Heart left ventricle (tissue), 13 donors: ENCODE measurements around the gene MNAT1.

Experiments used
- CTCF ChIP-seq, 12 donors: fragments of 200-600 bp; sonication (generic) in 4 of 12; IDR thresholded peaks; one replicate each; pipeline versions ENCODE4 v1.5.0 to v1.8.0; 2018 to 2022; ENCODE audit warnings: antibody characterized with exemption in 12 of 12, mild to moderate bottlenecking in 5 of 12
- POLR2A ChIP-seq, 2 donors: fragments of 450-650 bp; IDR thresholded peaks; one replicate each; pipeline ENCODE4 v1.6.1; 2017; ENCODE audit warnings: antibody characterized with exemption in 2 of 2, mild to moderate bottlenecking in 2 of 2, moderate library complexity in 2 of 2
- donor health status: ischemic (EF 13 %, LVEDD 7.1; RV severe dilation, severe dysfunction).
- donor health status: DM: no; HTN: yes; CAD: no.
- donor health status: DM: no; HTN: no; CAD: no.
- donor health status: ischemic (EF 25% LVEDD 6.9; RV normal size, moderate dysfunction).
- donor health status: ischemic (EF 25% LVEDD 5.7; RV mildly dilated, moderate dysfunction).
- donor health status: ischemic (EF 35%, LVEDD 5.7; RV mildly dilated, moderate dysfunction).
- donor health status: nonischemic (EF 11% LVEDD 7.7; RV severe dilation, severe dysfunction).
- donor health status: DM: yes; HTN: yes; CAD: no.
- donor health status: PGD.
- donor health status: ischemic (EF 29% LVEDD 5.4; RV normal size, mild dysfunction).
- donor health status: nonischemic (EF 23%, LVEDD 6.1; RV moderate dilation, normal function).

- TF ChIP-seq POLR2A (IDR thresholded peaks at IDR 0.05) (no peak), CTCF (IDR thresholded peaks at IDR 0.05) (no peak)
Observed at GRCh38 chr14:60738843-60739508, 4.4 kb downstream of the MNAT1 start.
